HG03520 (cell line): ENCODE data around the gene KLHL26.
A peak's percentile ranks its signal among the peaks of the same experiment; 100 is the strongest.
"Not testable (repeated sequence)": the region's sequence is repeated elsewhere in the genome, so short reads cannot be mapped to it uniquely, and the experiment has no call there.

Experiments used
- ATAC-seq: cut with Tn5 transposase; IDR thresholded peaks from one replicate; pipeline ENCODE4 v1.9.1; 2021; ENCODE audit warnings: mild to moderate bottlenecking, moderate library complexity; ENCODE audit not compliant: unreplicated experiment

KLHL26 gene

GRCh38 chr19:18636969-18637629, at the start of gene KLHL26:
TSS of gene KLHL26 (plus strand) at chr19:18637028. CDS start at chr19:18637055, 27 bp downstream.
- no peak for ATAC-seq

GRCh38 chr19:18587561-18587960, 49.3 kb upstream of the KLHL26 start:
- ATAC-seq: no peak

- ATAC-seq: no peak
Measured at GRCh38 chr19:18587962-18588610, 48.7 kb upstream of the KLHL26 start.

GRCh38 chr19:18588611-18589379, 48.0 kb upstream of the KLHL26 start, which contains the start of gene REX1BD:
TSS of gene REX1BD (plus strand) at chr19:18588798. CDS start at chr19:18588802, 4 bp downstream.
- peak; percentile 51 for ATAC-seq

GRCh38 chr19:18589380-18590272, 47.2 kb upstream of the KLHL26 start:
- peak; percentile 24 for ATAC-seq

- ATAC-seq: no peak
Measured at GRCh38 chr19:18590273-18591272, 46.3 kb upstream of the KLHL26 start.

- no peak for ATAC-seq
Measured at GRCh38 chr19:18591735-18592385, 45.0 kb upstream of the KLHL26 start.

GRCh38 chr19:18592732-18593131, 44.1 kb upstream of the KLHL26 start:
- ATAC-seq: not testable (repeated sequence)

GRCh38 chr19:18593367-18594095, 43.3 kb upstream of the KLHL26 start:
- no peak for ATAC-seq

GRCh38 chr19:18594096-18594823, 42.6 kb upstream of the KLHL26 start:
- no peak for ATAC-seq

- no peak for ATAC-seq
Measured at GRCh38 chr19:18594824-18595373, 41.9 kb upstream of the KLHL26 start.

GRCh38 chr19:18595475-18595874, 41.4 kb upstream of the KLHL26 start:
- no peak for ATAC-seq

GRCh38 chr19:18596752-18597157, 40.1 kb upstream of the KLHL26 start:
- ATAC-seq: no peak

GRCh38 chr19:18597809-18598660, 38.8 kb upstream of the KLHL26 start:
- no peak for ATAC-seq

GRCh38 chr19:18599485-18599884, 37.3 kb upstream of the KLHL26 start:
- no peak for ATAC-seq

GRCh38 chr19:18600692-18601397, 36.0 kb upstream of the KLHL26 start:
- ATAC-seq: not testable (repeated sequence)
